ENCODE results near the gene ACOX1.

ACOX1 gene

GRCh38 chr17:76008208-76008607 lies 29.2 kb upstream of the ACOX1 start:
- no peak for DNase-seq

DNA sequence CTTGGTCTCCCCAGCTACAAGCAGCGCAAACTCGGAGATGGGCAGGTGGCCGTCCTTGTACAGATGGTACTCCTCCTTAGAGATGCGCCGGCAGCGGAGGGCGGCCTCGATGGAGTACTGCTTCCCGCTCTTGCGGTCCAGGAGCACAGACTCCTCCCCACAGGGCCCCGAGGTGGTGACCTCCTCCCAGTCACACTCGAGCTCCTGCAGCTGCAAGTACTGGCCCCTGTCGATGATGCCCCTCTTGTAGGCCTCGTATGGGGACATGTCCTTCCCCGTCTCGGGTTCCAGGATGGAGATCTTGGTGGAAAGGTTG lies 28.8 kb upstream of the ACOX1 start:
- no peak for DNase-seq

- DNase-seq, result no peak
Measured at GRCh38 chr17:76007131-76007849, 28.3 kb upstream of the ACOX1 start.

GRCh38 chr17:76005263-76006149 lies 26.5 kb upstream of the ACOX1 start:
- peak; percentile 42 for DNase-seq

GRCh38 chr17:76004750-76005262 lies 25.8 kb upstream of the ACOX1 start:
- DNase-seq, result no peak

DNA sequence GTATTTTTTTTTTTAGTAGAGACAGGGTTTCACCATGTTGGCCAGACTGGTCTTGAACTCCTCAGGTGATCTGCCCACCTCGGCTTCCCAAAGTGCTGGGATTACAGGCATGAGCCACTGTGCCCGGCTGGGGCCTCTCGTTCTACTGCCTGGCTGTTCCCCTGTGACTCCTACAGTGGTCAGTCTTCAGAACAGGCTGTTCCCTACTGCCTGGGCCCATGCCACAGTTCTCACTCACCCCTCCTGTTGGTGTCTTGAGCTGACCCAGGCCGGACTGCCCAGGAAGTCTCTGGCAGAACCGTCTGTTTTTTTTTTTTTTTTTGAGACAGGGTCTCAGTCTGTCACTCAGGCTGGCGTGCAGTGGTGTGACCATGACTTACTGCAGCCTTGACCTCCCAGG lies 24.9 kb upstream of the ACOX1 start:
- no peak for DNase-seq

- DNase-seq, result no peak
Measured at GRCh38 chr17:76002100-76002499, 23.1 kb upstream of the ACOX1 start.

GRCh38 chr17:76000755-76001521 lies 22.0 kb upstream of the ACOX1 start, which contains the start of gene CDK3:
Gene CDK3 (plus strand): TSS chr17:76000855. CDS start chr17:76001426, 571 bp downstream.
- no peak for DNase-seq

DNA sequence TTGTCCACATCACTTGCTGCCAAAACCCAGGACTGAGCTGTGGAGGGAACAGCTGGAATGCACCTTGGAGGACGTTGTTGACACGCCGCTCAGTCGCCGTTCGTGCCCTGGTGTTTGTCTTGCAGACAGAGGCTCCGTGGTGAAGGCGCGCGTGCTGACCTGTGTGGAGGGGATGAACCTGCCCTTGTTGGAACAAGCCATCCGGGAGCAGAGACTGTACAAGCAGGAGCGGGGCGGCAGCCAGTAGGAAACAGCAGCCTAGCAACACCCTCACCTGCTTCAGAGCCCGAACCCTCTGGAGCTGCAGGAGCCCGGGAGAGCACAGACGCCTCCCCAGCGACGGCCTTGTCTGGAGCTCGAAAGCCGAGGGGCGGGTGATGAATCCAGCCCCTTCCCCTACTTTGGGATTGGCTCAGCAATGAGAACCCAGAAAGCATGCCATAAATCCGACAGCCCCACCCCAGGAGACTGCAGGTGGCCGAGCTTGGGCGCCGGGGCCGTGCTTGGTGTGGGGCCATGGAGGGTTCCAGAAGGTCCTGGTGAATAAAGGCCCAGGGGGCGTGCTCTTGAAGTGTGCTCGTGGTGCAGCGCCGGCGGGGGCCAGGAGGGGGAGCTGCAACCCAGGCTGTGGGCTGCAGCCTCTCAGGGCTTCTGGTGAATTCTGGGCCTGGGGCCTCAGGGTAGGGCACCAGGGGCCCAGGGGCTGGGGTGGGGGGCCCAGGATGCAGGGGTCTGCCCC lies 21.2 kb upstream of the ACOX1 start:
- no peak for DNase-seq

DNA sequence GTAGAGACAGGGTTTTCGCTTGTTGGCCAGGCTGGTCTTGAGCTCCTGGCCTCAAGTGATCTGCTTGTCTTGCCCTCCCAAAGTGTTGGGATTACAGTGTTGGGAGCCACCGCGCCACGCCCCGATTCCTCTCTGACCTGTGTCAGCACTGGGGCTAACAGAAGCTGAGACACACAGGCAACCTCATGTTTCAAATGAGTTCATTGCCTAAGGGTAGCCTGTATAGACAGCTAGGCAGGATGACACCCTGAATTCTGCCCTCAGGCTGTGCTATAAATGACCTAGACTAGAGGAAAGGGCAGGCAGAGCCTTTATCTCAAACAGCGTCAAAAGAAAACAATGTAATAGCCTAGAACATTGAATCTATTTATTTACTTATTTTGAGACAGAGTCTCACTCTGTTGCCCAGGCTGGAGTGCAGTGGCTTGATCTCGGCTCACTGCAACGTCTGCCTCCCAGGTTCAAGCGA lies 19.4 kb upstream of the ACOX1 start:
- DNase-seq, result no peak

DNA sequence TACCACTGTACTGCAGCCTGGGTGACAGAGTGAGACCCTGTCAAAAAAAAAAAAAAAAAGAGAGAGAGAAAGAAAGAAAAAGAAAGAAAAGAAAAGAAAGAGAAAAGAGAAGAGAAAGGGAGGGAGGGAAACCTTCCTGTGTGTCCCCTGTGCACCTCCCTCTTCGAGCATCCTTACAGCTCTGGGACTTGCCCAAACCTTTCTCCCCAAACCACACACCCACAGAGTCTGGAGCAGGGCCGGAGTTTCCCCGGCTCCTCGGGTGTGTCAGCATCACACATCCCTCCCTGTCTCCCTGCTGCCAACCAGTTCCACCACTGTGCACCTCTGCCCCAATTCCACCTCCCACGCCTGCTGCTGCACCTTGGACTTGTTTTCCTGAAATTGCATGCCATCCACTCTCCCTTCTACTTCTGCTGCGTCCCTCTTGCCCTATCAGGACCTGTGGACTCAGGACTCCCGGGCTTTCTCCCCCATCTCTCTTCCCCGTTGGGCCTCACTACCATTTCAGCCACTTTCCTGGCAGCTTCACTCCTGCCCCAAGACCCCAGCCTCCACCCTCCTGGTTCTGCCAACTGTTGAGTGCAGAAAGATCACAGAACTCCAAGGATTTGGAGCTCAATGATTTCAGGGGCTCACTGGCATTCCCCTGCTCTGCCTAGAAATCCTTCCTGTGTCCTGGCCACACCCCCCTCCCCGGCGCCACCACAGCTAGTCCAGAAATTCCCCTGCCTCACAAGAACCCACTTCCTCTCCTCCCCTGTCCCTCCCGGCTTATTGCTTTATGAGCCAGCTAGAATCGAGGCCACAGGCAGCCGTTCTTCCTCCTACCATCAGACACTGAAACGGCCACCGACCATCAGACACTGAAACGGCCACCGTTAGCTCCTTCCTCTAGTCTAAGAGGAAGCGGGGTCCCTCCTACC lies 18.0 kb upstream of the ACOX1 start:
- DNase-seq, result no peak

- no peak for DNase-seq
Measured at GRCh38 chr17:75995385-75995925, 16.5 kb upstream of the ACOX1 start.

DNA sequence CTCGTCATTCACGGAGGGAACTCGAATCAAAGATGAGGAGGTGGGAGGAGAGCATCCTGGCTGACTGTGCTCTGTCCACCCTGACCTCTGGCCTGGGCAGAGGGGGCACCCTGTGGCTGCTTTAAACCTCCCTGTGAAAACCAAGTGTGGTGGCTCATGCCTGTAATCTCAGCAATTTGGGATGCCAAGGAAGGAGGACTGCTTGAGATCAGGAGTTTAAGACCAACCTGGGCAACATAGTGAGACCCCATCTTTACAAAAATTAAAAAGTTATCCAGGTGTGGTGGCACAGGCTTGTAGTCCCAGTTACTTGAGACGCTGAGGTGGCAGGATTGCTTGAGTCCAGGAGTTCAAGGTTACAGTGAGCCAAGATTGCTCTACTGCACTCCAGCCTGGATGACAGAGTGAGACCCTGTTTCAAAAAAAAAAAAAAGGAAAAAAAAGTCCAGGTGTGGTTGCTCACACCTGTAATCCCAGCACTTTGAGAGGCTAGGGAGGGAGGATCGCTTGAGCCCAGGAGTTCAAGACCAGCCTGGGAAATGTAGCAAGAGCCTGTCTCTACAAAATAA lies 15.9 kb upstream of the ACOX1 start:
- DNase-seq, result no peak

DNA sequence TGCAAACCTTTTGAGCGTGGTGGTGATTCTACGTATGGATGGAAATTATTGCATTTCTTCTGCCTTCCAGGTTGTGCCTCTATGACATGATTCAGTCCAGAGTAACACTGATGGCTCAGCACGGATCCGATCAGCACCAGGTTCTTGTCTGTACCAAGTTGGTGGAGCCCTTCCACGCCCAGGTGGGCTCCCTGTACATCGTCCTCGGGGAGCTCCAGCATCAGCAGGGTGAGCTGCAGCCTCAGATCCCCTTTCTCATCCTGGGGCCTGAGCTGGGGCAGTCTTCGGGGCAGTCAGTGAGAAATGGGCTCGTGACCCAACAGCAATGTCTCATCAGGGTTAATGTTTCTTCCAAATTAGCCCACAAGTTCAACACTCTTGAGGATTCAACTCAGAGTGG lies 12.4 kb upstream of the ACOX1 start:
- DNase-seq, result no peak

GRCh38 chr17:75987041-75987440 lies 8.1 kb upstream of the ACOX1 start:
- DNase-seq, result no peak

GRCh38 chr17:75985986-75986385 lies 7.0 kb upstream of the ACOX1 start:
- DNase-seq, result no peak

- DNase-seq, result no peak
Measured at GRCh38 chr17:75983501-75984181, 4.7 kb upstream of the ACOX1 start.

- no peak for DNase-seq
Measured at GRCh38 chr17:75981019-75981615, 2.2 kb upstream of the ACOX1 start.

DNA sequence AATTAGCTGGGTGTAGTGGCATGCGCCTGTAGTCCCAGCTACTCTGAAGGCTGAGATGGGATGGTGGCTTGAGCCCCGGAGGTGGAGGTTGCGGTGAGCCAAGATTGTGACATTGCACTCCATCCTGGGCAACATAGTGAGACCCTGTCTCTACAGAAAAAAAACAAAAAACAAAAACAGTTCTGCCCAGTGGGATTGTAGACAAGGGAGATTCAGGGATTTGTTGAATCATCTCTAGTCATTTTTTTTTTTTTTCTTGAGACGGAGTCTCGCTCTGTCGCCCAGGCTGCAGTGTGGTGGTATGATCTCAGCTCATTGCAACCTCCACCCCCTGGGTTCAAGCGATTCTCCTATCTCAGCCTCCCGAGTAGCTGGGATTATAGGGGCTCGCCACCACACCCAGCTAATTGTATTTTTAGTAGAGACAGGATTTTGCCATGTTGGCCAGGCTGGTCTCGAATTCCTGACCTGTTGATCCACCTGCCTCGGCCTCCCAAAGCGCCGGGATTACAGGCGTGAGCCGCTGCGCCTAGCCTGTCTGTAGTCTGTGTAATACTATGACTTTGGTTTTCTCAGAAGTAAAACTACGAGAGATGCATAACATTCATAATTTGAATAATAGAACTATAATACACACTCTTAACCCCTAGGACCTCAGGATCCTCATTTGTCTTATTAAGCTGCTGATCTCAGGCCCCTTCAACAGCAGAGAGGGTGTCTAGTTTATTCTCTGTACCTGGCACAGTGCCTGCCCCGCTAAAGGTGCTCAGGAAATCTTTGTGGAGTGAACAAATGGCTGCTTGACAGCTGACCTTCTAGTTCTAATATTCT lies 1.4 kb upstream of the ACOX1 start:
- DNase-seq, result no peak

Measured in NCI-H748 treated with DMSO at 0.1 percent for 48 hours (cell line).